ENCODE measurements around the gene FGF7. TPM values are rescaled to one million over a fixed set of nuclear protein-coding genes. Genes with fewer than 3 reads are reported as not detected.
A peak's percentile ranks its signal among the peaks of the same experiment; 100 is the strongest.
"Not testable (repeated sequence)": the region's sequence is repeated elsewhere in the genome, so short reads cannot be mapped to it uniquely, and the experiment has no call there.

Gene FGF7
- total RNA-seq, 2 donors from 2014 or later: not detected

GRCh38 chr15:49507261-49507660 lies 84.2 kb downstream of the FGF7 start:
- no peaks in the 10 kb centered on the region for H3K4me1 ChIP-seq (ENCODE audit: control insufficient read depth, insufficient read depth, low read length)
- H3K27me3 ChIP-seq (ENCODE audit: control insufficient read depth, insufficient read depth, low read length, poor library complexity, severe bottlenecking): no peaks in the 10 kb centered on the region
- H3K36me3 ChIP-seq (ENCODE audit: control insufficient read depth, insufficient read depth, low read length): no peaks in the 10 kb centered on the region
- WGBS, 2 experiments (ENCODE audit: insufficient coverage in 1 of 2, insufficient read length in 1 of 2): 87 to 100% methylated on average over 1 to 3 of the region's 3 CpGs
- H3K9me3 Mint-ChIP-seq: peaks cover 13% of the 10 kb centered on the region
- no peak overlapping the region for H3K4me3 Mint-ChIP-seq
- peaks cover 2% of the 10 kb centered on the region for H3K36me3 Mint-ChIP-seq (ENCODE audit: low read depth)
- TF ChIP-seq, protein P1, sequence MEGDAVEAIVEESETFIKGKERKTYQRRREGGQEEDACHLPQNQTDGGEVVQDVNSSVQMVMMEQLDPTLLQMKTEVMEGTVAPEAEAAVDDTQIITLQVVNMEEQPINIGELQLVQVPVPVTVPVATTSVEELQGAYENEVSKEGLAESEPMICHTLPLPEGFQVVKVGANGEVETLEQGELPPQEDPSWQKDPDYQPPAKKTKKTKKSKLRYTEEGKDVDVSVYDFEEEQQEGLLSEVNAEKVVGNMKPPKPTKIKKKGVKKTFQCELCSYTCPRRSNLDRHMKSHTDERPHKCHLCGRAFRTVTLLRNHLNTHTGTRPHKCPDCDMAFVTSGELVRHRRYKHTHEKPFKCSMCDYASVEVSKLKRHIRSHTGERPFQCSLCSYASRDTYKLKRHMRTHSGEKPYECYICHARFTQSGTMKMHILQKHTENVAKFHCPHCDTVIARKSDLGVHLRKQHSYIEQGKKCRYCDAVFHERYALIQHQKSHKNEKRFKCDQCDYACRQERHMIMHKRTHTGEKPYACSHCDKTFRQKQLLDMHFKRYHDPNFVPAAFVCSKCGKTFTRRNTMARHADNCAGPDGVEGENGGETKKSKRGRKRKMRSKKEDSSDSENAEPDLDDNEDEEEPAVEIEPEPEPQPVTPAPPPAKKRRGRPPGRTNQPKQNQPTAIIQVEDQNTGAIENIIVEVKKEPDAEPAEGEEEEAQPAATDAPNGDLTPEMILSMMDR (conservative IDR thresholded peaks at IDR 0.05): no peak
- H3K27ac ChIP-seq (ENCODE audit: low read depth, low read length): no peak overlapping the region
- H3K4me1 Mint-ChIP-seq: no peaks in the 10 kb centered on the region
- no peak for DNase-seq
- H3K9ac ChIP-seq (ENCODE audit: extremely low read depth, low read length, poor library complexity, severe bottlenecking): no peak overlapping the region
- H3K27ac Mint-ChIP-seq: no peak overlapping the region
- H3K4me3 ChIP-seq (ENCODE audit: low read length): no peak overlapping the region
- peaks cover 2% of the 10 kb centered on the region for H3K27me3 Mint-ChIP-seq (ENCODE audit: insufficient read depth)
- peaks cover 6% of the 10 kb centered on the region for H3K9me3 ChIP-seq (ENCODE audit: control insufficient read depth, low read length)

GRCh38 chr15:49512739-49513138 lies 89.7 kb downstream of the FGF7 start:
- not testable (repeated sequence) for H3K4me1 Mint-ChIP-seq; H3K9ac ChIP-seq (ENCODE audit: extremely low read depth, low read length, poor library complexity, severe bottlenecking); H3K27ac Mint-ChIP-seq; H3K4me3 ChIP-seq (ENCODE audit: low read length); H3K36me3 Mint-ChIP-seq (ENCODE audit: low read depth); H3K4me3 Mint-ChIP-seq; H3K9me3 Mint-ChIP-seq; H3K27me3 Mint-ChIP-seq (ENCODE audit: insufficient read depth); DNase-seq; H3K4me1 ChIP-seq (ENCODE audit: control insufficient read depth, insufficient read depth, low read length); H3K27ac ChIP-seq (ENCODE audit: low read depth, low read length); H3K36me3 ChIP-seq (ENCODE audit: control insufficient read depth, insufficient read depth, low read length); H3K27me3 ChIP-seq (ENCODE audit: control insufficient read depth, insufficient read depth, low read length, poor library complexity, severe bottlenecking); H3K9me3 ChIP-seq (ENCODE audit: control insufficient read depth, low read length)
- WGBS, 2 experiments (ENCODE audit: insufficient coverage in 1 of 2, insufficient read length in 1 of 2): 80 to 97% methylated on average over 1 to 3 of the region's 4 CpGs

GRCh38 chr15:49521802-49522201 lies 98.8 kb downstream of the FGF7 start:
- DNase-seq: peak; percentile 48
- Histone ChIP-seq H3K36me3 (ENCODE audit: control insufficient read depth, insufficient read depth, low read length) (no peaks in the 10 kb centered on the region), H3K4me3 (ENCODE audit: low read length) (no peak overlapping the region), H3K27ac (ENCODE audit: low read depth, low read length) (no peak overlapping the region), H3K9ac (ENCODE audit: extremely low read depth, low read length, poor library complexity, severe bottlenecking) (no peak overlapping the region), H3K27me3 (ENCODE audit: control insufficient read depth, insufficient read depth, low read length, poor library complexity, severe bottlenecking) (no peaks in the 10 kb centered on the region), H3K9me3 (ENCODE audit: control insufficient read depth, low read length) (peaks cover 8% of the 10 kb centered on the region), H3K4me1 (ENCODE audit: control insufficient read depth, insufficient read depth, low read length) (no peaks in the 10 kb centered on the region)
- no peaks in the 10 kb centered on the region for H3K4me1 Mint-ChIP-seq
- H3K4me3 Mint-ChIP-seq: no peak overlapping the region
- TF ChIP-seq, protein P1 (conservative IDR thresholded peaks at IDR 0.05): peak; percentile 52
- peaks cover 56% of the 10 kb centered on the region for H3K9me3 Mint-ChIP-seq
- H3K36me3 Mint-ChIP-seq (ENCODE audit: low read depth): peaks cover 2% of the 10 kb centered on the region
- no peaks in the 10 kb centered on the region for H3K27me3 Mint-ChIP-seq (ENCODE audit: insufficient read depth)
- 88% methylated on average over 3 of the region's 3 CpGs; no CpG with 5 or more reads in 1 of the 2 experiments for WGBS, 2 experiments (ENCODE audit: insufficient coverage in 1 of 2, insufficient read length in 1 of 2)
- no peak overlapping the region for H3K27ac Mint-ChIP-seq

- Histone ChIP-seq H3K9me3 (ENCODE audit: control insufficient read depth, low read length) (peaks cover 2% of the 10 kb centered on the region), H3K27me3 (ENCODE audit: control insufficient read depth, insufficient read depth, low read length, poor library complexity, severe bottlenecking) (no peaks in the 10 kb centered on the region), H3K27ac (ENCODE audit: low read depth, low read length) (no peak overlapping the region), H3K4me3 (ENCODE audit: low read length) (no peak overlapping the region), H3K9ac (ENCODE audit: extremely low read depth, low read length, poor library complexity, severe bottlenecking) (no peak overlapping the region), H3K36me3 (ENCODE audit: control insufficient read depth, insufficient read depth, low read length) (no peaks in the 10 kb centered on the region), H3K4me1 (ENCODE audit: control insufficient read depth, insufficient read depth, low read length) (no peaks in the 10 kb centered on the region)
- TF ChIP-seq, protein P1 (conservative IDR thresholded peaks at IDR 0.05): no peak
- DNase-seq: no peak
- Mint-ChIP-seq H3K4me1 (no peaks in the 10 kb centered on the region), H3K27me3 (ENCODE audit: insufficient read depth) (no peaks in the 10 kb centered on the region), H3K36me3 (ENCODE audit: low read depth) (no peaks in the 10 kb centered on the region), H3K27ac (no peak overlapping the region), H3K9me3 (peaks cover 16% of the 10 kb centered on the region), H3K4me3 (no peak overlapping the region)
- 85 to 100% methylated on average over 1 to 4 of the region's 4 CpGs for WGBS, 2 experiments (ENCODE audit: insufficient coverage in 1 of 2, insufficient read length in 1 of 2)
Measured at GRCh38 chr15:49528289-49528688, 105.2 kb downstream of the FGF7 start.

Measured in endodermal cell (in vitro differentiated cells).